Head of caudate nucleus (tissue), 42 donors: Measurements from ENCODE around the gene DVL1.

ENCODE experiments used
- DNase-seq, 42 donors: peaks; one replicate each; pipeline versions ENCODE4 v3.0.0 to v3.0.0-alpha.2; 2020 to 2021; ENCODE audit warnings: mixed read lengths in 7 of 42
- intact Hi-C: fragments of 100-400 bp; cut with DNase I; formaldehyde crosslinking; loops from one replicate; pipeline ENCODE4 v1.15.0; 2022

DVL1 gene

GRCh38 chr1:1295154-1295923 lies 53.9 kb downstream of the DVL1 start:
- intact Hi-C loops: no loop called here
- DNase-seq: no peak

- intact Hi-C loops: no loop called here
- no peak for DNase-seq
Observed at GRCh38 chr1:1294250-1294890, 54.8 kb downstream of the DVL1 start.

- intact Hi-C loops: no loop called here
- DNase-seq: peak in 1 of 42 donors; percentile 2
Observed at GRCh38 chr1:1293263-1294249, 55.7 kb downstream of the DVL1 start.

GRCh38 chr1:1292851-1293250 lies 56.4 kb downstream of the DVL1 start:
- intact Hi-C loops: no loop called here
- DNase-seq: no peak

- intact Hi-C loops: no loop called here
- no peak for DNase-seq
Observed at GRCh38 chr1:1292442-1292779, 56.8 kb downstream of the DVL1 start.

GRCh38 chr1:1291548-1292441 lies 57.4 kb downstream of the DVL1 start:
- intact Hi-C loops: no loop called here
- peak in 28 of 42 donors; percentile 38 to 78 (median 60) for DNase-seq

- no peak for DNase-seq
- intact Hi-C loops: no loop called here
Observed at GRCh38 chr1:1291023-1291528, 58.1 kb downstream of the DVL1 start.

GRCh38 chr1:1290238-1290731 lies 58.9 kb downstream of the DVL1 start:
- DNase-seq: peak in 31 of 42 donors; percentile 30 to 78 (median 61)
- intact Hi-C loops: no loop called here

GRCh38 chr1:1287288-1288110 lies 61.7 kb downstream of the DVL1 start:
- intact Hi-C loops: no loop called here

GRCh38 chr1:1286313-1287261 lies 62.6 kb downstream of the DVL1 start:
- intact Hi-C loops: no loop called here
- DNase-seq: no peak

More at GRCh38 chr1:1287288-1288110, 61.7 kb downstream of the DVL1 start:
- no peak for DNase-seq

GRCh38 chr1:1285611-1286311 lies 63.5 kb downstream of the DVL1 start:
- DNase-seq: no peak
- intact Hi-C loops: no loop called here
